Measurements from ENCODE around the gene FNDC1. TPM values are rescaled to one million over a fixed set of nuclear protein-coding genes. Genes with fewer than 3 reads are reported as not detected.
"Not testable (repeated sequence)": the region's sequence is repeated elsewhere in the genome, so short reads cannot be mapped to it uniquely, and the experiment has no call there.

The FNDC1 gene
- total RNA-seq: 1 to 10 TPM; 1.4 to 2.5 TPM
- polyA plus RNA-seq: under 1 TPM; 0.38 to 0.82 TPM
- long read RNA-seq, donor 1, partial matches to known transcripts: 1 of 2 reads
- long read RNA-seq, donor 1, other reads (novel, unspliced or antisense): 1 of 2 reads
- long read RNA-seq, donor 2: 0 reads

DNA sequence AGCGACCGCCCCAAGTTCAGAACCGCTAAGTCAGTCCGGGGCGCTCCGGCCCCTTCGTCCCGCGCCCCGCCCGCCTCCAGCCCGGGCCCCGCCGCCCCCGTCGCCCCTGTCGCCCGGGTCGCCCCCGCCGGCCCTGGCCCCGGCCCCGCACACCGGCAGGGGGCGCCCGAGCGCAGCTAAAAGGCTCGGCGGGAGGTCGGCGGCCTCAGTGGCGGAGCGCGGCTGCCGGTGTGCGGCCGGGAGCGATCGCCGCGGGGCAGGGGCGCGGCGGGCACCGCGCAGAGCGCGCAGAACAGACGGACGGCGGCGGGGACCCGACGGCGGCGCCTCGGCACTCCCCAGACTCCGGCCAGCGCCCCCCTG is at the start of gene FNDC1:
TSS of gene FNDC1 (plus strand) at position 208 of the 363 bp plus-strand sequence. CDS start 197 bp downstream, outside the sequence.
- Histone ChIP-seq H3K9me3 (ENCODE audit: control insufficient read depth, low read length) (no peaks in the 10 kb centered on the region), H3K4me1 (ENCODE audit: control insufficient read depth in 1 of 2, insufficient read depth in 2 of 2, low read length in 2 of 2) (no peaks in the 10 kb centered on the region), H3K27ac (ENCODE audit: low read depth in 1 of 2, low read length in 2 of 2) (no peak within 1 kb of the TSS), H3K4me3 (ENCODE audit: low read length in 2 of 2) (peak within 1 kb of the TSS; percentile 30 to 40), H3K36me3 (ENCODE audit: control insufficient read depth in 1 of 2, insufficient read depth in 2 of 2, low read length in 1 of 2) (no peaks in the 10 kb centered on the region), H3K27me3 (ENCODE audit: control insufficient read depth in 1 of 2, insufficient read depth in 2 of 2, low read length in 1 of 2) (no peaks in the 10 kb centered on the region)
- WGBS, 2 donors: 1% methylated on average over 17 to 59 of the region's 59 CpGs
- intact Hi-C loops (cut with DNase I): loop anchor here in 1 of 2 donors (2.0 kb wide), 1 partner anchor 486 kb away; no protein-coding TSS in a partner anchor
- peak; percentile 61 for ATAC-seq (ENCODE audit: low FRiP score)
- peak; percentile 64 to 85 for DNase-seq

DNA sequence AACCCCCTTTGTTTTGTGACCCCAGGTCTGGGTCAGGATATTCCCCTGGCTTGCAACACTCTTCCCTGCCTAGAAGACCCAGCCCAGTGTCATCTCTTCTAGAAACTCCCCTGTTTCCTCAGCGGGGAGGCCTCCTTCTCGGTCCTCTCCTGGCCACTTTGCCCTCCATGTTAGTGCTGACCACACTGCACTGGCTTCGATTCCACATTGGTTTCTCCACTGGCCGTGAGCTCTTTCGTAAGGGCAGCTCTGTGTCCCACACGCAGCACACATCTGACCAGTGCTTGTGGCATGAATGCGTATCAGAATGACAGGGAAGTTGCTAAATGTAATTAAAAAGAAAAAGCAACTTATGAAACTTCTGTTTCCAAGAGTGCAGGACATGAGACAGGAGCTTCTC is 49.4 kb upstream of the FNDC1 start:
- H3K4me3 ChIP-seq (ENCODE audit: low read length in 2 of 2): no peak overlapping the region
- H3K27ac ChIP-seq (ENCODE audit: low read depth in 1 of 2, low read length in 2 of 2): no peak overlapping the region
- H3K9me3 ChIP-seq (ENCODE audit: control insufficient read depth, low read length): no peaks in the 10 kb centered on the region
- intact Hi-C loops (cut with DNase I): no loop called here
- H3K4me1 ChIP-seq (ENCODE audit: control insufficient read depth in 1 of 2, insufficient read depth in 2 of 2, low read length in 2 of 2): no peaks in the 10 kb centered on the region
- ATAC-seq (ENCODE audit: low FRiP score): no peak
- no peak for DNase-seq
- H3K27me3 ChIP-seq (ENCODE audit: control insufficient read depth in 1 of 2, insufficient read depth in 2 of 2, low read length in 1 of 2): no peaks in the 10 kb centered on the region
- 92 to 94% methylated on average over 7 of the region's 7 CpGs for WGBS, 2 donors
- H3K36me3 ChIP-seq (ENCODE audit: control insufficient read depth in 1 of 2, insufficient read depth in 2 of 2, low read length in 1 of 2): no peaks in the 10 kb centered on the region

DNA sequence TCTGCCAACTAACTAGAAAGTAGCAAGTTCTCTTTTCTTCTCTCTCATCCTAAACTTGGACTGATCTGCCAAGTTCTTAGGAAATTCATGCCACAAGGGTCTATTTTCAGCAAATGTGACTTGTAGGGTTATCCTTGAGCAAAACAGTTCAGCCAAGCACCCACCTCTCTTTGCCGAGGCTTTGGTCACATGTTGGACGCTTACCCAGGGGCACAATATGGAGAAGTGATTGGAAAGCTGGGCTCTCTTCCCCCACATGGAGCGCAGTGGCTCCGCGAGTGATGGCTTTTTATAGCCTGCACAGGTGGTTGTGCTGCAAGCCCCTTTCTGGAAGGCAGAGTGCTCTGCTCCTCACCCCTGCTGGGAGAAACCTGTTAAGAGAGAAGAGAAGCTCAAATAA is 47.7 kb upstream of the FNDC1 start:
- Histone ChIP-seq H3K9me3 (ENCODE audit: control insufficient read depth, low read length) (no peaks in the 10 kb centered on the region), H3K27ac (ENCODE audit: low read depth in 1 of 2, low read length in 2 of 2) (no peak overlapping the region), H3K4me3 (ENCODE audit: low read length in 2 of 2) (no peak overlapping the region), H3K4me1 (ENCODE audit: control insufficient read depth in 1 of 2, insufficient read depth in 2 of 2, low read length in 2 of 2) (no peaks in the 10 kb centered on the region), H3K27me3 (ENCODE audit: control insufficient read depth in 1 of 2, insufficient read depth in 2 of 2, low read length in 1 of 2) (no peaks in the 10 kb centered on the region), H3K36me3 (ENCODE audit: control insufficient read depth in 1 of 2, insufficient read depth in 2 of 2, low read length in 1 of 2) (no peaks in the 10 kb centered on the region)
- DNase-seq (no peak), ATAC-seq (ENCODE audit: low FRiP score) (no peak)
- 78 to 86% methylated on average over 5 of the region's 5 CpGs for WGBS, 2 donors
- intact Hi-C loops (cut with DNase I): no loop called here

DNA sequence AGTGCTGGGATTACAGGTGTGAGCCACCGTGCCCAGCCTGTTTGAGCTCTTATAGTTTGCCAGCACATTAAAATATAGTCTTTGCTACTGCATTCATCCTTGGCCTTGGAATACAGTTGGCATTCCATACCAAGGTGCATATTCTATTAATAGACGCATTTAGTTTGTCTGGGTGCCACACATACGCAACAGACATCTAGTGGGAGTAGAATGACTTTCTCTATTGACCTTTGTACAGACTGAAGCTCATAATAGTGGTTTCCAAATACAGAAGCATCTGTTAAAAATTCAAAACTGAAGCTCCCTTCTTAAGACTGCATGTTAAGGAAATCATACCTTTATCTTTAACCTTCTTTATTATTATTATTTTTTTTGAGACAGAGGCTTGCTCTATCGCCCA is 46.7 kb upstream of the FNDC1 start:
- DNase-seq (no peak), ATAC-seq (ENCODE audit: low FRiP score) (no peak)
- Histone ChIP-seq H3K9me3 (ENCODE audit: control insufficient read depth, low read length) (no peaks in the 10 kb centered on the region), H3K27me3 (ENCODE audit: control insufficient read depth in 1 of 2, insufficient read depth in 2 of 2, low read length in 1 of 2) (no peaks in the 10 kb centered on the region), H3K27ac (ENCODE audit: low read depth in 1 of 2, low read length in 2 of 2) (no peak overlapping the region), H3K4me3 (ENCODE audit: low read length in 2 of 2) (no peak overlapping the region), H3K4me1 (ENCODE audit: control insufficient read depth in 1 of 2, insufficient read depth in 2 of 2, low read length in 2 of 2) (no peaks in the 10 kb centered on the region), H3K36me3 (ENCODE audit: control insufficient read depth in 1 of 2, insufficient read depth in 2 of 2, low read length in 1 of 2) (no peaks in the 10 kb centered on the region)
- 80 to 82% methylated on average over 4 of the region's 4 CpGs for WGBS, 2 donors
- intact Hi-C loops (cut with DNase I): no loop called here

DNA sequence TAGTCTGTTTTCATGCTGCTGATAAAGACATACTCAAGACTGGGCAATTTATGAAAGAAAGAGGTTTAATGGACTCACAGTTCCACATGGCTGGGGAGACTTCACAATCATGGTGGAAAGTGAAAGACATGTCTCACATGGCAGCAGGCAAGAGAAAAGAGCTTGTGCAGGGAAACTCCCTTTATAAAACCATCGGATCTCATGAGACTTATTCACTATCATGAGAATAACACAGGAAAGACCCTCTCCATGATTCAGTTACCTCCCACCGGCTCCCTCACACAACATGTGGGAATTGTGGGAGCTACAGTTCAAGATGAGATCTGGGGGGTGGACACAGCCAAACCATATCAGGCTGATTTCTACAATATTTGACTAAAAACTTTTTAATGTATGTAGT is 45.4 kb upstream of the FNDC1 start:
- intact Hi-C loops (cut with DNase I); H3K27ac ChIP-seq (ENCODE audit: low read depth in 1 of 2, low read length in 2 of 2); H3K4me1 ChIP-seq (ENCODE audit: control insufficient read depth in 1 of 2, insufficient read depth in 2 of 2, low read length in 2 of 2); ATAC-seq (ENCODE audit: low FRiP score); H3K36me3 ChIP-seq (ENCODE audit: control insufficient read depth in 1 of 2, insufficient read depth in 2 of 2, low read length in 1 of 2); H3K27me3 ChIP-seq (ENCODE audit: control insufficient read depth in 1 of 2, insufficient read depth in 2 of 2, low read length in 1 of 2); H3K9me3 ChIP-seq (ENCODE audit: control insufficient read depth, low read length); DNase-seq; H3K4me3 ChIP-seq (ENCODE audit: low read length in 2 of 2): not testable (repeated sequence)
- WGBS, 2 donors: 88 to 90% methylated on average over 2 of the region's 2 CpGs

DNA sequence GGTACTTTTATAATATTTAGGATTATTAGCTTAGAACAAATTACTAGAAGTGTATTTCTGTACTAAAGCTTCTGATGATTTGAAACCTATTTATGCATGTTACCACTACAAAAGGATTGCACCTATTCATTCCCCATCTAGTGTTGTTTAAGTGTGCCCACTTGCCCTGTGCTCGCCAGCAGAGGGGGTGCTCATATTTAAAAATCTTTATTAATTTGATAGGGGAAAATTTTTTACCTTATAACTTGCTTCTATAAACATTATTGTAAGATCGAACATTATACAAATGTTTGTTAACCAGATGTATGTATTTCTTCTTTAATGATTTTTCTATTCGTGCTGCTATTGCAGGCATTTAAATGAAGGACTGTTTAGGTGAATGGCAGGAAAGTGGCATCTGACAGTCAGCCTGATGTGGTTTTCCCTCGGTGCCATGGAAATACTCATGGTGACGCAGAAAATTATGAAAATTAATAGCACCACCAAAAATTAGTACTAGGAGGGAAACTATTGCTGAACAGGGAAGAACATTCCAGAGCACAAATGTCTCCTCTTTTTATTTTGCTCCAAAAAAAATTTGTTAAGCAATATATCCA is 44.1 kb upstream of the FNDC1 start:
- intact Hi-C loops (cut with DNase I): no loop called here
- Histone ChIP-seq H3K4me3 (ENCODE audit: low read length in 2 of 2) (no peak overlapping the region), H3K27me3 (ENCODE audit: control insufficient read depth in 1 of 2, insufficient read depth in 2 of 2, low read length in 1 of 2) (no peaks in the 10 kb centered on the region), H3K4me1 (ENCODE audit: control insufficient read depth in 1 of 2, insufficient read depth in 2 of 2, low read length in 2 of 2) (no peaks in the 10 kb centered on the region), H3K27ac (ENCODE audit: low read depth in 1 of 2, low read length in 2 of 2) (no peak overlapping the region), H3K9me3 (ENCODE audit: control insufficient read depth, low read length) (no peaks in the 10 kb centered on the region), H3K36me3 (ENCODE audit: control insufficient read depth in 1 of 2, insufficient read depth in 2 of 2, low read length in 1 of 2) (no peaks in the 10 kb centered on the region)
- 69 to 74% methylated on average over 5 of the region's 5 CpGs for WGBS, 2 donors
- no peak for ATAC-seq (ENCODE audit: low FRiP score)
- DNase-seq: no peak

DNA sequence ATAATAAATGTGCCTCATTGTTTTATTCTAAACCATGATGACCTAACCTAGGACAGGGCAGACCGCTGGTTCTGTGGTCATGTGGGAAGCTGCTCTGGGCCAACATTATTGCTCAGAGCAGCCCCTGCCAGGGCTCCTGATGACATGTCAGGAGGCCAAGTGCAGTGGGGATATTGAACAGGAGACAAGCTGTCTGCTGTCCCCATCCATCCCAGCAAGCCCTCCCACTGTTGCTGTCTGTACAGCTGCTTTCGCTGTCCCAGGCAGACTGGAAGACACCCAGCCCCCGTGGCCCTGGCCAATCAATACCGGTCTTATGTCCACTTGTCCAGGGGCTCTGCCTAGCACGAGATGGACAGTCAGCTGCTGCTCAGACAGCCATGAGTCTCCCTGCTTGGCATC is 43.2 kb upstream of the FNDC1 start:
- no peak for DNase-seq
- Histone ChIP-seq H3K27me3 (ENCODE audit: control insufficient read depth in 1 of 2, insufficient read depth in 2 of 2, low read length in 1 of 2) (no peaks in the 10 kb centered on the region), H3K4me1 (ENCODE audit: control insufficient read depth in 1 of 2, insufficient read depth in 2 of 2, low read length in 2 of 2) (no peaks in the 10 kb centered on the region), H3K4me3 (ENCODE audit: low read length in 2 of 2) (no peak overlapping the region), H3K27ac (ENCODE audit: low read depth in 1 of 2, low read length in 2 of 2) (no peak overlapping the region), H3K9me3 (ENCODE audit: control insufficient read depth, low read length) (no peaks in the 10 kb centered on the region), H3K36me3 (ENCODE audit: control insufficient read depth in 1 of 2, insufficient read depth in 2 of 2, low read length in 1 of 2) (no peaks in the 10 kb centered on the region)
- intact Hi-C loops (cut with DNase I): no loop called here
- no peak for ATAC-seq (ENCODE audit: low FRiP score)
- 57 to 67% methylated on average over 5 of the region's 5 CpGs for WGBS, 2 donors

DNA sequence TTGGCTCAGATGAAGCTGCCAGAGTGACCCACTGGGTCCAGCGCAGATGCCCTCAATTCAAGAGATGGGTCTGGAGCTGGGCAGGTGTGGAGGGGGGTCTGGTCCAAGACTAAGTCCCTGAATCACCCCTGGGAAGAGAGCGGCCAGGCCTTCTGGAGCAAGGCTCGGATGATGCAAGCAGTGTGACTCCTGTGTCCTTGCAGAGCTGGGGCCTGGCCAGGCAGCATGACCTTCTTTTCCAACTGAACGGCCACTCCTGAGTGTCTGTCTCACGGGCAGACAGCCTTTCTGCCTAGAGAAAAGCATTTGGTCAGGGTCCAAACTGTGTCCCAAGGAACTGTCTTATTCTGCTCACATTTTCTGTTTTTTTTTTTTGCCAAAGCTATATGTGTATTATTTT is 42.6 kb upstream of the FNDC1 start:
- H3K4me1 ChIP-seq (ENCODE audit: control insufficient read depth in 1 of 2, insufficient read depth in 2 of 2, low read length in 2 of 2): no peaks in the 10 kb centered on the region
- intact Hi-C loops (cut with DNase I): no loop called here
- DNase-seq: no peak
- no peaks in the 10 kb centered on the region for H3K36me3 ChIP-seq (ENCODE audit: control insufficient read depth in 1 of 2, insufficient read depth in 2 of 2, low read length in 1 of 2)
- no peak overlapping the region for H3K4me3 ChIP-seq (ENCODE audit: low read length in 2 of 2)
- ATAC-seq (ENCODE audit: low FRiP score): no peak
- no peaks in the 10 kb centered on the region for H3K9me3 ChIP-seq (ENCODE audit: control insufficient read depth, low read length)
- no peaks in the 10 kb centered on the region for H3K27me3 ChIP-seq (ENCODE audit: control insufficient read depth in 1 of 2, insufficient read depth in 2 of 2, low read length in 1 of 2)
- no peak overlapping the region for H3K27ac ChIP-seq (ENCODE audit: low read depth in 1 of 2, low read length in 2 of 2)
- WGBS, 2 donors: 67 to 72% methylated on average over 5 of the region's 5 CpGs

DNA sequence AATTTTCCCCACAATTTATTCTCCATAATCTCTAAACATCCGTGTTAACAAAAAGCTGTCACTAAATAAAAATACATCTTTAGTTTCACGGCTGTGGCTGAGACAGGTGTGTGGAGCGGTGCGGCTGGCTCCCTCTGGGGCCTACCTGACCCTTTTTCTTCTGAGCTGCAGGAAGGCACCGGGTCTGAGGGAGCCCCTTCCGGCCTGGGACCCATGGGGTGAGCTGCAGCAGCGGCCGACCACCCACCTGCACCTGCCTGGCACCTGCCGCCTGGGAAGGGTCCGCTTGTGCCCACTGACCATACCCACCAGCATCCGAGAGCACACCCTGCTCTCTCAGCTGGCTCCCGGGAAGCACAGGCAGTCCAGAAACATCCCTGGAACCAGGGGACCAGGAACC is 41.5 kb upstream of the FNDC1 start:
- H3K4me3 ChIP-seq (ENCODE audit: low read length in 2 of 2): no peak overlapping the region
- ATAC-seq (ENCODE audit: low FRiP score): no peak
- H3K36me3 ChIP-seq (ENCODE audit: control insufficient read depth in 1 of 2, insufficient read depth in 2 of 2, low read length in 1 of 2): no peaks in the 10 kb centered on the region
- no peaks in the 10 kb centered on the region for H3K27me3 ChIP-seq (ENCODE audit: control insufficient read depth in 1 of 2, insufficient read depth in 2 of 2, low read length in 1 of 2)
- H3K4me1 ChIP-seq (ENCODE audit: control insufficient read depth in 1 of 2, insufficient read depth in 2 of 2, low read length in 2 of 2): no peaks in the 10 kb centered on the region
- DNase-seq: no peak
- 94 to 96% methylated on average over 12 of the region's 12 CpGs for WGBS, 2 donors
- intact Hi-C loops (cut with DNase I): no loop called here
- H3K9me3 ChIP-seq (ENCODE audit: control insufficient read depth, low read length): no peaks in the 10 kb centered on the region
- H3K27ac ChIP-seq (ENCODE audit: low read depth in 1 of 2, low read length in 2 of 2): no peak overlapping the region
